Measurements from ENCODE around the gene ARL2. TPM values are rescaled to one million over a fixed set of nuclear protein-coding genes. Genes with fewer than 3 reads are reported as not detected.

The ARL2 gene
- polyA plus RNA-seq, 1 of the 3 experiments (the other 2 are of a cell fraction): 252 TPM

DNA sequence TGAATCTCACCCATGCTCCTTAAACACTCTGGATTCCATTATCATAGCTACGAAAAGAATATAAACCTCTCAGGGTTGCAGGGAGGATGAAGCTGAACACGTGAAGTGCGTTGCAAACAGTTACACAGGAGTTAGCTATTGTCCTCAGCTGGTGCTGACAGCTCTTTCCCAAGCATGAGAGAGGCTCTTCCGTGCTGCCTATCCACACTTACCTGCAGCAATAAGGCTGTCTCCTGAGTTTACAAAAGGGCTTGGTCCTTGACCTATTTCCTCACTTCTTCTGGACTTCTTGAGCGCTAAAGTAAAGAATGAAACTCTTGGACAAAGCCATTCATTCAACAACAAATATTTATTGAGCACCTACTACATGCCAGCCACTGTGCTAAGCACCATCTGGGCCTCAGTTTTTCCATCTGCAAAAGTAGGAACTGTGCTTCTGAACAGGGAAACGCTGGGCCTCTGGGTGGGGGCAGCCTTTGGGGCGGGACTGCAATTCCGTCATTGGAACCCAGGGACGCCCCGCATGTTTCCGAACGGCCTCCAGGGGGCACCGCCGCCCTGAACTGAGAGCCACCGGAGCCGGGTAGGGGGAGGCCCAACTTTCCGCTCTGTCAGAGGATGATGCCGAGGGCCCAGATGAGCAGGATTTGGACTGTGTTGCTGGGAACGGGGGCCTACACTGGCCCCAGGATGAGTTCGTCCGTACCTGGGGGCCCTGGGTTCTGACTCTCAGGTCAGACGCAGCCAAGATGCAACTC, 651 bp upstream of the ARL2 start:
- TF ChIP-seq POLR2AphosphoS5 (IDR thresholded peaks at IDR 0.05; ENCODE audit: low read depth, low read length) (no peak; the same call in 1 of the 2 replicates), SMC3 (IDR thresholded peaks at IDR 0.05; ENCODE audit: low read depth, low read length) (peak; percentile 54), ELF1 (IDR thresholded peaks at IDR 0.05) (peak; percentile 47; the same call in 1 of the 2 replicates), RAD21 (IDR thresholded peaks at IDR 0.05; ENCODE audit: low read length) (peak; percentile 70)
- TF ChIP-seq, protein P1, sequence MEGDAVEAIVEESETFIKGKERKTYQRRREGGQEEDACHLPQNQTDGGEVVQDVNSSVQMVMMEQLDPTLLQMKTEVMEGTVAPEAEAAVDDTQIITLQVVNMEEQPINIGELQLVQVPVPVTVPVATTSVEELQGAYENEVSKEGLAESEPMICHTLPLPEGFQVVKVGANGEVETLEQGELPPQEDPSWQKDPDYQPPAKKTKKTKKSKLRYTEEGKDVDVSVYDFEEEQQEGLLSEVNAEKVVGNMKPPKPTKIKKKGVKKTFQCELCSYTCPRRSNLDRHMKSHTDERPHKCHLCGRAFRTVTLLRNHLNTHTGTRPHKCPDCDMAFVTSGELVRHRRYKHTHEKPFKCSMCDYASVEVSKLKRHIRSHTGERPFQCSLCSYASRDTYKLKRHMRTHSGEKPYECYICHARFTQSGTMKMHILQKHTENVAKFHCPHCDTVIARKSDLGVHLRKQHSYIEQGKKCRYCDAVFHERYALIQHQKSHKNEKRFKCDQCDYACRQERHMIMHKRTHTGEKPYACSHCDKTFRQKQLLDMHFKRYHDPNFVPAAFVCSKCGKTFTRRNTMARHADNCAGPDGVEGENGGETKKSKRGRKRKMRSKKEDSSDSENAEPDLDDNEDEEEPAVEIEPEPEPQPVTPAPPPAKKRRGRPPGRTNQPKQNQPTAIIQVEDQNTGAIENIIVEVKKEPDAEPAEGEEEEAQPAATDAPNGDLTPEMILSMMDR (IDR thresholded peaks at IDR 0.05): peak; percentile 71
- Histone ChIP-seq H3K9me3 (no peaks in the 10 kb centered on the region), H3K9me2 (no peaks in the 10 kb centered on the region), H3K36me3 (replicated peaks in 1 of 2; ENCODE audit: control insufficient read depth in 1 of 2, insufficient read depth in 2 of 2, low read length in 1 of 2) (peaks cover 0 to 5% of the 10 kb centered on the region in 2 experiments), H3K4me3 (ENCODE audit: low read depth in 2 of 2, low read length in 1 of 2) (peak overlapping the region; percentile 69 to 70), H3K79me2 (ENCODE audit: insufficient read depth) (peaks cover 24% of the 10 kb centered on the region; the same call in 1 of the 2 replicates), H3K4me2 (peak overlapping the region; percentile 88), H3F3A (replicated peaks; ENCODE audit: insufficient read depth) (peaks cover 16% of the 10 kb centered on the region), H3K4me1 (ENCODE audit: control insufficient read depth in 1 of 2, insufficient read depth in 2 of 2, low read depth in 1 of 2, low read length in 1 of 2) (peaks cover 4% of the 10 kb centered on the region in 2 experiments; a peak in 2 of 4 replicates), H3K27me3 (ENCODE audit: insufficient read depth) (no peaks in the 10 kb centered on the region), H3K27ac (ENCODE audit: low read depth in 2 of 2, low read length in 1 of 2) (peak overlapping the region; percentile 95), H4K20me1 (ENCODE audit: insufficient read depth) (no peaks in the 10 kb centered on the region), H3K9ac (peak overlapping the region; percentile 89), H2AFZ (ENCODE audit: low read depth) (peak overlapping the region; percentile 95)
- DNase-seq: peak; percentile 95
- POLR2A ChIA-PET: interaction anchor here (0.5 to 1.2 kb wide), 7 partner anchors 9 to 219 kb away, joined by 3 to 8 read pairs (median 3); no protein-coding TSS in a partner anchor
- CTCF ChIA-PET: interaction anchor here (0.6 to 4.9 kb wide), 61 partner anchors 9 to 1727 kb away, joined by 3 to 56 read pairs (median 5); partner anchors contain the start of genes ATG2A, BATF2, CAPN1 and CDCA5
- 32% methylated on average over 11 of the region's 22 CpGs for WGBS (ENCODE audit: low lambda C conversion rate)

DNA sequence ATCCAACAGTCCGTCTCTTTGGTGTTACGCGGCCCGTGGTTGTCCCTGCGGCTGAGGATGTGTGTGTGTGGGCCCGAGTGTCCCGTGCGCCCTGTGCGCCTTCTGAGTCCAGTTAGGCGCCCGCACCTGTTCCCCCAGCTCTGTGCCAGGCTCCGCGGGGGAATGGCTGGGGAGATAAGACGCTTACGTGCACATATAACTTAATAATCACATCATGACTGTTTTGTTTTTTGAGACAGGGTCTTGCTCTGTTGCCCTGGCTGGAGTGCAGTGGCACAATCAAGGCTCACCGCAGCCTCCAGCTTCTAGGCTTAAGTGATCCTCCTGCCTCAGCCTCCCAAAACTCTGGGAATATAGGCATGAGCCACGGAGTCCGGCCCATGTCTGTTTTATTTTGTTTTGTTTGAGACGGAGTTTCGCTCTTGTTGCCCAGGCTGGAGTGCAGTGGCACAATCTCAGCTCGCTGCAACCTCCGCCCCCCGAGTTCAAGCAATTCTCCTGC, 817 bp downstream of the ARL2 start:
- H3F3A ChIP-seq (replicated peaks; ENCODE audit: insufficient read depth): peaks cover 16% of the 10 kb centered on the region
- ChIA-PET POLR2A (interaction anchor here (0.7 to 1.2 kb wide), 4 partner anchors 18 to 181 kb away, joined by 3 to 5 read pairs (median 4); no protein-coding TSS in a partner anchor), CTCF (interaction anchor here (0.6 to 4.9 kb wide), 53 partner anchors 7 to 300 kb away, joined by 3 to 56 read pairs (median 5); partner anchors contain the start of genes ATG2A, BATF2, CDC42EP2 and CDCA5)
- H3K4me3 ChIP-seq (ENCODE audit: low read depth in 2 of 2, low read length in 1 of 2): peak overlapping the region; percentile 69 to 70
- H3K36me3 ChIP-seq (replicated peaks in 1 of 2; ENCODE audit: control insufficient read depth in 1 of 2, insufficient read depth in 2 of 2, low read length in 1 of 2): peaks cover 0 to 12% of the 10 kb centered on the region in 2 experiments
- TF ChIP-seq TAF1 (IDR thresholded peaks at IDR 0.05; ENCODE audit: borderline replicate concordance, low read depth, low read length): no peak
- no peak for TF ChIP-seq EP300 (IDR thresholded peaks at IDR 0.05; ENCODE audit: borderline replicate concordance in 1 of 2, low read depth in 1 of 2, low read length in 1 of 2)
- no peak for TF ChIP-seq FOSL2 (IDR thresholded peaks at IDR 0.05; ENCODE audit: borderline replicate concordance, low read depth)
- TF ChIP-seq, protein P2, sequence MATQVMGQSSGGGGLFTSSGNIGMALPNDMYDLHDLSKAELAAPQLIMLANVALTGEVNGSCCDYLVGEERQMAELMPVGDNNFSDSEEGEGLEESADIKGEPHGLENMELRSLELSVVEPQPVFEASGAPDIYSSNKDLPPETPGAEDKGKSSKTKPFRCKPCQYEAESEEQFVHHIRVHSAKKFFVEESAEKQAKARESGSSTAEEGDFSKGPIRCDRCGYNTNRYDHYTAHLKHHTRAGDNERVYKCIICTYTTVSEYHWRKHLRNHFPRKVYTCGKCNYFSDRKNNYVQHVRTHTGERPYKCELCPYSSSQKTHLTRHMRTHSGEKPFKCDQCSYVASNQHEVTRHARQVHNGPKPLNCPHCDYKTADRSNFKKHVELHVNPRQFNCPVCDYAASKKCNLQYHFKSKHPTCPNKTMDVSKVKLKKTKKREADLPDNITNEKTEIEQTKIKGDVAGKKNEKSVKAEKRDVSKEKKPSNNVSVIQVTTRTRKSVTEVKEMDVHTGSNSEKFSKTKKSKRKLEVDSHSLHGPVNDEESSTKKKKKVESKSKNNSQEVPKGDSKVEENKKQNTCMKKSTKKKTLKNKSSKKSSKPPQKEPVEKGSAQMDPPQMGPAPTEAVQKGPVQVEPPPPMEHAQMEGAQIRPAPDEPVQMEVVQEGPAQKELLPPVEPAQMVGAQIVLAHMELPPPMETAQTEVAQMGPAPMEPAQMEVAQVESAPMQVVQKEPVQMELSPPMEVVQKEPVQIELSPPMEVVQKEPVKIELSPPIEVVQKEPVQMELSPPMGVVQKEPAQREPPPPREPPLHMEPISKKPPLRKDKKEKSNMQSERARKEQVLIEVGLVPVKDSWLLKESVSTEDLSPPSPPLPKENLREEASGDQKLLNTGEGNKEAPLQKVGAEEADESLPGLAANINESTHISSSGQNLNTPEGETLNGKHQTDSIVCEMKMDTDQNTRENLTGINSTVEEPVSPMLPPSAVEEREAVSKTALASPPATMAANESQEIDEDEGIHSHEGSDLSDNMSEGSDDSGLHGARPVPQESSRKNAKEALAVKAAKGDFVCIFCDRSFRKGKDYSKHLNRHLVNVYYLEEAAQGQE (IDR thresholded peaks at IDR 0.05; ENCODE audit: low read depth, low read length): no peak
- no peak for TF ChIP-seq RAD21 (IDR thresholded peaks at IDR 0.05; ENCODE audit: low read length)
- TF ChIP-seq, protein P3, sequence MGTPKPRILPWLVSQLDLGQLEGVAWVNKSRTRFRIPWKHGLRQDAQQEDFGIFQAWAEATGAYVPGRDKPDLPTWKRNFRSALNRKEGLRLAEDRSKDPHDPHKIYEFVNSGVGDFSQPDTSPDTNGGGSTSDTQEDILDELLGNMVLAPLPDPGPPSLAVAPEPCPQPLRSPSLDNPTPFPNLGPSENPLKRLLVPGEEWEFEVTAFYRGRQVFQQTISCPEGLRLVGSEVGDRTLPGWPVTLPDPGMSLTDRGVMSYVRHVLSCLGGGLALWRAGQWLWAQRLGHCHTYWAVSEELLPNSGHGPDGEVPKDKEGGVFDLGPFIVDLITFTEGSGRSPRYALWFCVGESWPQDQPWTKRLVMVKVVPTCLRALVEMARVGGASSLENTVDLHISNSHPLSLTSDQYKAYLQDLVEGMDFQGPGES (IDR thresholded peaks at IDR 0.05; ENCODE audit: low read depth, low read length): no peak
- TF ChIP-seq, protein P1 (IDR thresholded peaks at IDR 0.05): no peak
- no peak for TF ChIP-seq JUND (IDR thresholded peaks at IDR 0.05)
- no peak for TF ChIP-seq TEAD4 (IDR thresholded peaks at IDR 0.05; ENCODE audit: borderline replicate concordance, insufficient read depth)
- TF ChIP-seq FOXM1 (IDR thresholded peaks at IDR 0.05; ENCODE audit: low read depth): no peak
- no peak for TF ChIP-seq TCF12 (IDR thresholded peaks at IDR 0.05)
- no peak for TF ChIP-seq EZH2phosphoT487 (IDR thresholded peaks at IDR 0.05; ENCODE audit: borderline replicate concordance, low read depth)
- H3K4me2 ChIP-seq: peak overlapping the region; percentile 88
- peak overlapping the region; percentile 89 for H3K9ac ChIP-seq
- H4K20me1 ChIP-seq (ENCODE audit: insufficient read depth): no peaks in the 10 kb centered on the region
- peaks cover 4% of the 10 kb centered on the region in 2 experiments; a peak in 2 of 4 replicates for H3K4me1 ChIP-seq (ENCODE audit: control insufficient read depth in 1 of 2, insufficient read depth in 2 of 2, low read depth in 1 of 2, low read length in 1 of 2)
- 40% methylated on average over 19 of the region's 23 CpGs for WGBS (ENCODE audit: low lambda C conversion rate)
- H3K27ac ChIP-seq (ENCODE audit: low read depth in 2 of 2, low read length in 1 of 2): peak overlapping the region; percentile 95
- H3K79me2 ChIP-seq (ENCODE audit: insufficient read depth): peaks cover 24% of the 10 kb centered on the region; the same call in 1 of the 2 replicates
- no peaks in the 10 kb centered on the region for H3K27me3 ChIP-seq (ENCODE audit: insufficient read depth)
- H3K9me2 ChIP-seq: no peaks in the 10 kb centered on the region
- H2AFZ ChIP-seq (ENCODE audit: low read depth): peak overlapping the region; percentile 95
- DNase-seq: no peak
- no peaks in the 10 kb centered on the region for H3K9me3 ChIP-seq
